IPS DF 4.7 (cell line): ENCODE data around the gene SLC22A7.
"Not testable (repeated sequence)": the region's sequence is repeated elsewhere in the genome, so short reads cannot be mapped to it uniquely, and the experiment has no call there.

Source experiments
- DNase-seq: peaks from one replicate; pipeline ENCODE4 v3.0.0-alpha.2; 2013; ENCODE audit warnings: low spot score; ENCODE audit errors: extremely low read depth

The SLC22A7 gene

DNA sequence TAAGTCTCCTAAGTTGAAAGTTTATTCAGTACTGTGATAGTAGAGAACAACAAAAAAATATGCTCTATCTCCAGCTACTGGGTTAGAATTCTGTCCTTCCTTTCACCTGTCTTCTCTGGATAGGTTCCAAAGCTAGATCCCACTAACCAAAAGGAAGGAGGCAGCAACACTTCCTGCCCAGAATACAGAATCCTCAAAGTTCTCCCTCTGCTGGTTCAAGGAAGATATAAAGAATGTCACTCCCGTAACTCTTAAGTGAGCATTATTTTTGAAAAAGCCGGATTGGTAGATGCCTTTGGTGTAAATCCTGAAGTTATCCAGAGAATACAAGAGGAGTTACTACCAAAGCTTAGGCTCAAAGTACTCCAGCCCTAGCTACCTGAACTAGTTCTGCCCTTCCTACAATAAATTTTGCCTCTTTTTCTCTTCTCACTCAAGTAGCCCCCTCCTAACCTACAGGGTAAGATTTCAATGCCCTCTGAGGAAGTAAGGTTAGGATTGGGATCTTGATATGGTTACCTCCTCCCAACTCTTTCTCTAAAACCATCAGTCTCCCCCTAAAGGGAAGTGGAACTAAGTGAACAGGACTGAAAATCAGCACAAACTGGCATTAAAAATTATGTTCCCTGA lies 36.5 kb downstream of the SLC22A7 start:
- DNase-seq = peak; percentile 41

DNA sequence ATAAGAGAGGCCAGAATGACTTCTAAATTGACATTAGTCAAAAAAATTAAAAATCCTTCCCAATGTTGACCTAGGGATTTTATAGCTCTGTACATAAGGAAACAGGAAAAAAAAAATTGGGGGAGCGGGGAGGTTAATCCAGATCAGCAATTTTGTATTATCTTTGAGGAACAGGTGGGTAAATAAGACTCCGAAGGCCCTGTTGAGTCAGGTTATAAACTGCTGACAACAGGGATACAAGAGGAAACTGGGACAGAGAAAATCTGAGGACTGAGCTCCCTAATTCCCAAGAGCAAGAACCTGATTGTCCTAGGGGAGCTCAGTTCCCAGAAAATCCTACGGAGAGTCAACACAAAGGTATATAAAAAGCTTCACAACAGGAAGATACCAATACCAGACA lies 37.4 kb downstream of the SLC22A7 start:
- no peak for DNase-seq

DNA sequence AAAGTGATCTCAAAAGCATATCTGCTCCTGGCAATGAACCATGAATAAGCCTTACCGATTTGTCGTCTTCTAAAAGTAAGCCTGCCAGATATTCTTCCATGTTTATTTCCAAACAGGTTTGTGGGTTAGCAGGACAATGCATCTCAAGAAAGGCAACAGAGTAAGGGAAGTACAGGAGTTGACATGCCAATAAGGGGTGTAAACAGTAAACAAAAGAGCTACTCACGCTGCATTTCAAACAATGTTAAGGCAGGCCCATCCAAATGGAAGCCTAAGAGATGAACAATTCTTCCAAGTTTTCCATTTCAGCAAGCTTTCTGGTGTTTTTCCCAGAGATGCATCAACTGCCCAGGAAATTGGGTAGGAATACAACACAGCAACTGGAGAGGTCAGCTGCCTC lies 38.3 kb downstream of the SLC22A7 start:
- no peak for DNase-seq

DNA sequence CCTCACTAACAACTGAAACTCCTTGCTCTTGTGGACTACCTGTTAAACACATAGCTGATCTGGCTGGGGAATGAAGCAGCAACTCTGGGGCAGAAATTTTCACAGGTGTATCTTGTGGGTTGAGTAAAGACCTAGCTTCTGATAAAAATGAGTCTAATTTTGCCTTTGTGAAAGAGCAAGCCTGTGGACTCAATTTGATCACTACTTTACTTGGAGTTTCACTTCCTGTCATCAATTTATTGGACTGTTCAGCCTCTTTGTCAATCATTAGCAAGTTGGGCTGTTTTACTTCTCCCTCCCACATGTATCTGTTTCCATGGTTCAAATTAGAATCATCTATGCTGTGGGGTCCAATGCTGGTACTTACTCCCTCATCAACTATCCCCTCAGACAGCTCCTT lies 40.2 kb downstream of the SLC22A7 start:
- DNase-seq = no peak

DNA sequence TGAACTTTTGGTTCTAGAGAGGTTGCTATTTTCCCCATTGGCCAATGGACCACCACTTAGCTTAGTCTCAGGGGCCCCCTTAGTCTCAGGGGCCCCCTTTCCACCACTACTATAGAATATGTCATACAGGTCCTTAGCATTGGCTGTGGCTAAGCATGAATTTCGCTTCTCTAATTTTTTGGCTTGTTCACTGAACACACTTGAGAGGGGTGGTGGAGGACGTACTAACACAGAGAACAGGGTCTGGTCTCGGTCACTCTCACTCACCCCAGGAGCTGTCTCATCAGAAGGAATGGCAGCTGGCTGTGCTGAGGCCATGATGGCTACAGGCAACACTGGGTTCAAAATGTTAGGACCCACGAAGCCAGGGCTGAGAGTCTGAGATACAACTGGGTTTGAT lies 41.1 kb downstream of the SLC22A7 start:
- DNase-seq = no peak

DNA sequence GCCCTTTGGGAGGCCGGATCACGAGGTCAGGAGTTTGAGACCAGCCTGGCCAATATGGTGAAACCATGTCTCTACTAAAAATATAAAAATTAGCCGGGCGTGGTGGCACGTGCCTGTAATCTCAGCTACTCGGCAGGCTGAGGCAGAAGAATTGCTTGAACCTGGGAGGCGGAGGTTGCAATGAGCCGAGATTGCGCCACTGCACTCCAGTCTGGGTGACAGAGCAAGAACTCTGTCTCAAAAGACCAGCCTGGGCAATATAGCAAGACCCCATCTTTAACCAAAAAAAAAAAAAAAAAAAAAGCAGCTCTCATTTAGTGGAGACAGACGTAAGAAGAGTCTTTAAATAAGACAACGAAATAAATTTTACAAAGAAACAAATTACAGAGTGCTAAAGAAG lies 48.2 kb downstream of the SLC22A7 start:
- not testable (repeated sequence) for DNase-seq

DNA sequence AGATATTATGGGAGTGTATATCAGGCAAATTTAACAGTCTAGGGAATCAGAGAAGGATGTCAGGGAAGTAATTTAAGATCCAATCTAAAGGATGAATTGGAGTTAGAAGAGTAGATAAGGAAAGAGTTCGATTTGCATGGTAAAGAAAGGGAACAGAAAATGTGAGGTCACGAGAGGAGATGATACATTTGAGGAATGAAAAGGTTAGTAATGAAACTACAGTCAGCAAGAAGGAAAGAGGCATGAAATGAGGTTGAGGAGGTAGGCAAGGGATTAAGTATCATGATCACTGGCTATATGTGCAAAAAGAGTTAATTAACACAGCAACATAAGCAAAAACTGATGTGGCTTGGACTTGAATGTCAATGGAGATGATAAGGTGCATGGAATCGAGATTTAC lies 49.0 kb downstream of the SLC22A7 start:
- no peak for DNase-seq

DNA sequence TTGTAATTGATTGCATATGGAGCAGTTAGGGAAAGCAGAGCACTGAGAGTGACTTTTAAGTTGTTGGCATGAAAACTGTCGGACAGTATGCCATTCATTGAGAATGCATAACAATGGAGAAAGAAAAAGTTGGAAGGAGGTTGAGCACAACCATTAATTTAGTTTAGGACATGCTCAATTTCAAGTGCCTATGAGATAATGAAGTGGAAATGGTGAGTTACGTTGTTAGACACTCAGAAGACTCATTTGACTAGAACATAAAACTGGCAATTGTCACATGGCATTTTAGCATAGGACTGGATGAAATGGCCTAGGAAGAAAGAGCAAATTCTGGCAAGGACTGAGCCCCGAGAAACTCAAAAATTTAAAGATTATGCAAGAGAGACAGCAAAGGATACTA lies 49.4 kb downstream of the SLC22A7 start:
- no peak for DNase-seq

DNA sequence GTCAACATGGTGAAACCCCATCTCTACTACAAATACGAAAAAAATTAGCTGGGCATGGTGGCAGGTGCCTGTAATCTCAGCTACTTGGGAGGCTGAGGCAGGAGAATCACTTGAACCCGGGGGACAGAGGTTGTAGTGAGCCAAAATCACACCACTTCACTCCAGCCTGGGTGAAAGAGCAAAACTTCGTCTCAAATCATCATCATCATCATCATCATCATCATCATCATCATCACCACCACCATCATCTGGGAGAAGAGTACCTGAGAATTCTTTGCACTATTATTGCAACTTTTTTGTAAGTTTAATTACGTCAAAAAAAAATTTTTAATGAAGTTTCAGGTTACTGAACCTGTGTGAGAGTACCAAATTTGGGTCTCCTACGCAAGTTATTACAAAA lies 53.9 kb downstream of the SLC22A7 start:
- not testable (repeated sequence) for DNase-seq
